Occipital lobe (tissue), 2 donors: ENCODE data around the gene ARHGAP8. TPM values are rescaled to one million over a fixed set of nuclear protein-coding genes. Genes with fewer than 3 reads are reported as not detected.

Experiments used
- DNase-seq: peaks from one replicate; lab custom pipeline; 2025; lab: John Stamatoyannopoulos, UW
- total RNA-seq: library from RNA; depleted of rRNA; stranded (reverse); fragments of >200 nt; gene quantifications from one replicate; pipeline ENCODE4 v1.2.3, GENCODE V29; 2014

The ARHGAP8 gene
- total RNA-seq, 1 donor from 2014 or later, result 1.4 TPM

DNA sequence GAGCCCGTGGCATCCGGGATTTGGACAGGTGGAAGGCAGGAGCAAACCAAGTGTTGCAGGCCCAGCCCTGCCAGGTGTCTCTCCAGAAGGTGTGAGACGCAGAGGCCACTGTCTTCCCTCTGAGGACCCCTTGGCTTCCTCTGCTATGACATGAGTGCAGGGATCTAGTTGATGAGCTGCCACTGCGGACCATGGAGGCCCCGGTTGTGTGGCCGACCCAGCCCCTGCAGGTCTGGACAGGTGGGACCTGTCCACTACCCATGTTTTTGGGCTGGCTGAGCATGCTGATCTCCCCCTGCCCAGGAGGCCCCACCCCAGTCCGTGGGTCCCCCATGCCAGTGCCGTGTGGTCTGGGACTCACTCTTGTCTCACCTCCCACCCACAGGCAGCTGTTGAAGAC, 27.5 kb upstream of the ARHGAP8 start:
- no peak for DNase-seq

DNA sequence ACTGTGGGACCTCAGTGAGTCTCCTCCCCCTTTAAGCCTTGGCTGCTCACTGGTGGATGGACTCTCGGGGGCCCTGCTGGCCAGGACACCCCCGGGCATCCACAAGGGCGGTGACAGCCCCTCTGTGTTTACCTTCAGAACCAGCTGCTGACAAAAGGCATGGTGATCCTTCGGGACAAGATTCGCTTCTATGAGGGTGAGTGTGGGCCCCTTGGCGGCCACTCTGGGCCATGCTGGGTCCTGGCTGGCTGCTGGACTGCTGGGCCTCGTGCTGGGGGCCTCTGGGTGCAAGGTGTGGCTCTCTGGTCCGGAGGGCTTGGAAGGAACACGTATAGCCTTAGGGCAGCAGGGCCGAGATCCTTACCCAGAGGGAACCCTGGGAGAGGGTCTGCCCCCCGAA, 25.9 kb upstream of the ARHGAP8 start:
- DNase-seq, result no peak

DNA sequence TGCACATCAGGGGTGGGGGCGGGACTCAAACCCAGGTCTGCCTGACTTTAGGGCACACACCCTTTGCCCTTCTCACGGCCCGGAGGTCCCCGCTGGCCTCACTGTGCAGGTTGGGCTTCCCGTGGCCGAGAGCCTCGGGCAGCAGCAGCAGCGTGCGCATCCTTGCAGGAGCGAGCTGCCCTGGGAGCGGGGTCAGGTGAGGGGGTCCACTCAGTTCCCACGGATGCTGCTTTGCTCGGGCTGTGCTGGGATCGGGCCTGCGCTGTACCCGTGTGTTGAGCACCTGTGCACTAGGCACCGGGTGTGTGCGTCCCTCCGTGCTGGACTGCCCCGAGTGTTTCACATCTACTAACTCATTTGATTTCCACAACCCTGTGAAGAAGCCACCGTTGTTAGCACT, 25.2 kb upstream of the ARHGAP8 start:
- DNase-seq, result no peak

DNA sequence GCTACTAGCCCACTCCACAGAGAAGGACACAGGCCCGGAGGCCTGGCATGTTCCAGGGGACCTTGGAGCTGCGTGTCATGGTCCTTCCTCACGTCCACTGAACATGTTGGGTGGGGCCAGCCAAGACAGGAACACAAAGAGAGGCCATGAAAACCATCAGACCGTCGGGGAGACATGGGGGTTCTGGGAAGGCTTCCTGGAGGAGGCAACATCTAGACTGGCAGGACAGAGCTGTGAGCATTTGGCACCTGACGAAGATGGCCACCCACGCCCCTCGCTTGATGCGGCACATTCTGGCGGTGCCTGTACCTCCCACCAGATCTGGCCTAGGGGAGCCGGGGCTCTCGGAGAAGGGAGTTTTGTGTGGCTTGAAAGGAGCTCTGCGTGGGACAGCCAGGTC, 24.7 kb upstream of the ARHGAP8 start:
- DNase-seq, result no peak

DNA sequence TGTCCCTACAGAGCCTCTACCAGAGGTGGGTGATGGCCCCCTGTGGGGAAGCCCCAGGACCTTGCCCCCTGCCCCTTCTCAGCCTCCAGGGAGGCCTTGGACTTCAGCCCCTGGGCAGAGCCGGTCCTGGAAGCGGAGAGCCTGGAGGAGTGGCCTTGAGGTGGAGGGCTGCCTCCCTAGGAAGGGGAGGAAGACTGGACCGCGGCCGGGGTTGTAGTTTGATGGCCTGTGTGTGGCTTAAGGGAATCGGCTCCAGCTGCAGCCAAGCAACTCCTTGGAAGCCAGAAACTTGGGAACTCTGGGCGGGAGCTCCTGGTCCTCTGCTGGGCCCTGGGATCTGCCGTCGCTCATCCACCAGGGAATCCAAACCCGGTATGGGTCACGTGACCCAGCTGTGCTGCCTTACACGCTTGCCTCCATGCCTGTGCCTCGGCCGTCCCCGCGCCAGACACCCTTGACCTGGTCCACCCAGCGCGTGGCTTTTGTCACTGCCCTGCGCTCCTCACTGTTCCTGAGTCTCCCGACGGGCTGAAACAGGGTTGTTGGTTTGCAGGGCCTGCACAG, 23.5 kb upstream of the ARHGAP8 start:
- no peak for DNase-seq

DNA sequence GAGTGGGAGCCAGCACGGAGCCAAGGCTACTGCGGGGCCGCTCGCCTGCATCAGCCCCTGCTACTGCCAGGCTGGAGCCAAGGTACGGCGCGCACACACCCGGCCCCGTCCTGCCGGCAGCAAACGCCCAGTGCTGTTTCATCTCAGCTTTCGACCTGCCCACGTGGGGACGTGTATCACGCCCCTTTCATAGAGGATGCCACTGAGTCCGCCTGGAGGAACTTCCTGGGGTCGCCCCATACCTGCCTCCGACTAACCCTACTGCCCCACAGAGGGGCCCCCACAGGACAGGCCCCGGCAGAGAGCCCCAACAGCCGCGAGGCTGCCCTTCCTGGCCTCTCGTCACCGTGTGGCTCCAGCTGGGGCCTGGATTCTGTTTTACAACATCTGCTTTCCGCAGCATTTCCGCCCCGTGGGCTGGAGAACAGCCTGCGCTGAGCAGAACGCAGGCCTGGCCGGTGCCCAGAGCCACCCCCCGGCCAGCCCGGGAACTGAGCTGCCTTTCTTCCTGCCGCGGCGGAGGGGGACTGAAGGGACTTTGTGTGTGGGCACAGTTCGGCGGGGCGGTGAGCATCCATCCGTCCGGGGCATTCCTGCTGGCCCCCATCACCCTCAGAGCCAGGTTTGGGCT, 22.9 kb upstream of the ARHGAP8 start:
- peak; percentile 21 for DNase-seq

DNA sequence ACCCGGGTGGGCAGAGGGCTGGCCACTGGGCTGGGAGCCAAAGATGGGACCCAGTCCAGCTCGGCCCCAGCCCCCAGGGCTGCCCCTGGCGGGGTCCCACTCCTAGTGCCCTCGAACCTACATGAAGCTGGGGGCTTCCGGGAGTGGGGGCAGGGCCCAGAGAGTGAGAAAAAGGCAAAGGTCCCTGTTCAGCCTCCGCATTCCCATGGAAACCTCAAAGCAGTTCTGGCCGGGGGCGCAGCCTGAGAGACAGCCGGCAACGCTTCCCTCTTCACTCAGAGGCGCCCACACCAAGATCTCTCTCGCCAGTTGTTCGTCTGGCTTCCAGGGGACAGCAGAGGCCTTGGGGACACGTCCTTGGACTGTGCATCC, 22.4 kb upstream of the ARHGAP8 start:
- no peak for DNase-seq

DNA sequence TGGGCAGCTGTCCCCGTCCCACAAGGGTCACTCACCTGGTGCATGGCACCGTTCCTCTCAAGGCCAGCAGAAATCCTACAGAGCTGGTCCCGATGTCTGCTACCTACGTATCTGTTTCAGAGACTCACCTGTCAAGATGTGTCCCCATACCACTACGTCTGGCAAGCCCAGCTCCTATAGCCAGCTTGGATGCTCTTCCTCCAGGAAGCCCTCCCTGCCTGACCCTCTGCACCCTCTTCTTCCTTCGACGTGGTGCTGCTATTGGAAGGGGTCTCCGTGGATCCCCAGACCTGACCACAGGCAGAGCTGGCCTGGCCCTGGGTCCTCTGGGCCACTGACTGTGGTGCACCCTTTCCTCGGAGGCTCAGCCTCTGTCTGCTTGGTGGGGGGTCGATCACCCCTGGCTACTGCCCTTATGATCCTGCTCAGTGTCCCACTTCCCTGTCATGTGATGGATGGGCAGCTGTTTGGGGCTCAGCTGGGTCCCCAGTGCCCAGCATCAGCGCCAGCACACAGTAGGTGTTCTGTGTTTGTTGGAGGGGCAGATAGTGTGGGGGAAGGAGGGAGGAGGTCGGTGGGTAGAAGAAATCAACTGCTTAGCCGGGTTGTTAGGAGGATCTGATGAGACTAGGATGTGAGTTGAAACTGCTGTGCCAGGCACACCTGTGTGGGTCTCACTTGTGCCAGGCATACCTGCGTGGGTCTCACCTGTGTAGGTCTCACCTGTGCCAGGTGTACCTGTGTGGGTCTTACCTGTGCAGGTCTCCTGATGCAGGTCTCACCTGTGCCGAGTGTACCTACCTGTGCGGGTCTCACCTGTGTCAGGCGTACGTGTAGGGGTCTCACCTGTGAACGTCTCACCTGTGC, 21.7 kb upstream of the ARHGAP8 start:
- no peak for DNase-seq

DNA sequence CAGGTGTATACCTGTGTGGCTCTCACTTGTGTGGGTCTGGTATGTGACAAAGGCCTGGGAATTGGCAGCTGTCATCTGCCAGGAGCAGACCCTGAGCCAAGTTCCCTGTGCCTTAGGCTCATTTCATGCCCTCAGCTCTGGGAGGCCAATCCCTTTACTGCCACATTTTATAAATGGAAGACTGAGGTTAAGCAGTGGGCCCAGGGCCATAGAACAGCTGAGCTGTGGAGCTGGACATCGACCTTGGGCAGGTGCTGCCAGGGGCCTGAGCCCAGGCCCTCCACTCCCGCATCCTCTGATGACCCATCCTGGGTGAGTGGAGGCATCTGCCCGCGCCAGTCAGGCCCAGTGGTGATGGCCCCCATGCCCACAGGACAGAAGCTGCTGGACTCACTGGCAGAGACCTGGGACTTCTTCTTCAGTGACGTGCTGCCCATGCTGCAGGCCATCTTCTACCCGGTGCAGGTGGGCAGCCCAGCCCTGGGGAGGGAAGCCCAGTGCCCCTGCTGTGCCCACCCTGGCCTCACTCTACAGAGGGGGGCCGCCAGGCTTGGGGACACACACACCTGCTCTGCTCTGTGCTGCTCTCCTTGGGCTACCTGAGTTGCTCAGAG, 20.9 kb upstream of the ARHGAP8 start:
- no peak for DNase-seq

DNA sequence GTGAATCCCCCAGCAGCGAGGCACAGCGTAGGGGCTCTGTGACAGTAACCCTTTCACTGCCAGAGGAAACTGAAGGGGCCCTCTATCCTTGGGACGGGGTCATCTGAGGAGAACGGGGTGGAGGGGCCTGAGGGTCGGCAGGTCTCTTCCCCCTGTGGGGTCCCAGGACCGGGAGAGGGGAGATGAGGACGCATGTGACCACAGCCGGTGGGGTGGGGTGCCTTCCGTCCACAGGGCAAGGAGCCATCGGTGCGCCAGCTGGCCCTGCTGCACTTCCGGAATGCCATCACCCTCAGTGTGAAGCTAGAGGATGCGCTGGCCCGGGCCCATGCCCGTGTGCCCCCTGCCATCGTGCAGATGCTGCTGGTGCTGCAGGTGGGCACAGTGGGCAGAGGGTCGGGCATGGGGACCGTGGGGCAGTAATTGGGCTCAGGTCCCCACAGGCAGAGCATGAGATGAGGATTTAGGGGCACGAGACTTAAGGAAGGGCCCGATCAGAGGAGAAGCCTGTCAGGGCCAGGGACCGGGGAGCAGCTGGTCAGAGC, 20.3 kb upstream of the ARHGAP8 start:
- no peak for DNase-seq

DNA sequence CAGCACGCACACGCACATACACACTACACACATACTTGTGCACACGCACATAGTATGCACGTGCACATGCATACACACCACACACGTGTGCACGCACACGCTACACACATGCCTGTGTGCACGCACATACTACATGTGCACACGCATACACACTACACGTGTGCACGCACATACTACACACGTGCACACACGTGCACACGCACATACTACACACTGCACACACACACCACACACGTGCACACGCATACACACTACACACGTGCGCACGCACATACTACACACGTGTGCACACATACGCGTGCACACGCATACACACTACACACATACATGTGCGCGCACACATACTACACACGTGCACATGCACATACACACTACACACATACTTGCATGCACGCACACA, 19.7 kb upstream of the ARHGAP8 start:
- no peak for DNase-seq

DNA sequence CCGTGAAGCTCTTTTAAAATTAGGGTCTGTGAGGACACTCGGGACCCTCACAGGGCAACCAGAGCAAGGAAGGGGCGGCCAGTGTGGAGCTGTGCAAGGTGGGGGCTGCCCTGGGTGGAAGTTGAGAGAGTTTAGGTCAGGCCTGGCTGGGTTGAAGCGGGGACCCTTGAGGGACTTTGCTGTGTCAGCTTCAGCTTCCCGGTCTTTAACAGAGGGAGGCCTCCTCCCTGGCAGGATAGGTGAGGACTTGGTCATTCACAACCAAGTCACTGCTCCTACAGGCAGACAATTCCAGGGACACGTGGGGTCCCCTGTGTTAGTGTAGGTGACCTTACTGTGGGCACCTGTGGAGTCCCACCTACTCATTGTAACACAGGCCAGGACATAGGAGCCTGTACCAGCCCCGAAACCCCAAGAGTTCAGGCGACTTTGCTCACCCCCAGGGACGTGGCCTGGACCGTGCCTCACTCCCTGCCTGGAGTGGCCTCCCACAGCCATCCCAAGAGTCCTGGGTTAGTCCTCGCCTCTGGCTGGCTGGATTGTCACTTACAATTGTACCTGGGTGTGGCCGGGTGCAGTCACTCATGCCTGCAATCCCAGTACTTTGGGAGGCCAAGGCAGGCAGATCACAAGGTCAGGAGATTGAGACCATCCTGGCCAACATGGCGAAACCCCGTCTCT, 18.8 kb upstream of the ARHGAP8 start:
- DNase-seq, result no peak

DNA sequence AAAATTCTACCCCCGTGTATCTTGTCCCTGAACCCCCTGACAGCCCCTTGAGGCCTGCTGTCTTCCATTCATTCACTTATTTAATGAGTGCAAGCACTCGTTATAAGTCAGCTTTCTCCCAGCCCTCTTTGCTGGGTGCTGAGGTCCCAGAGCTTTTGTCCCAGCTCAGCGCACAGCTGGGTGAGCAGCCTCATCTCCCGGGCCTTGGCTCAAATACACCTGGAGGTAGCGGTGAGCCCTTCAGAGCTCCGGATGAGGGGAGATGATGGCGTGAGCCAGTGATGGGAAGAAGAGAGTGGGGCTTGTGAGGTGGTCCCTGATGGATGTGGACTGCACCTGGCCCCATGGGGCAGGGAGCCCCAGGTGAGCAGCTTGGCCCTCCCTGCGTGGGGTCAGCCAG, 18.1 kb upstream of the ARHGAP8 start:
- DNase-seq, result no peak

DNA sequence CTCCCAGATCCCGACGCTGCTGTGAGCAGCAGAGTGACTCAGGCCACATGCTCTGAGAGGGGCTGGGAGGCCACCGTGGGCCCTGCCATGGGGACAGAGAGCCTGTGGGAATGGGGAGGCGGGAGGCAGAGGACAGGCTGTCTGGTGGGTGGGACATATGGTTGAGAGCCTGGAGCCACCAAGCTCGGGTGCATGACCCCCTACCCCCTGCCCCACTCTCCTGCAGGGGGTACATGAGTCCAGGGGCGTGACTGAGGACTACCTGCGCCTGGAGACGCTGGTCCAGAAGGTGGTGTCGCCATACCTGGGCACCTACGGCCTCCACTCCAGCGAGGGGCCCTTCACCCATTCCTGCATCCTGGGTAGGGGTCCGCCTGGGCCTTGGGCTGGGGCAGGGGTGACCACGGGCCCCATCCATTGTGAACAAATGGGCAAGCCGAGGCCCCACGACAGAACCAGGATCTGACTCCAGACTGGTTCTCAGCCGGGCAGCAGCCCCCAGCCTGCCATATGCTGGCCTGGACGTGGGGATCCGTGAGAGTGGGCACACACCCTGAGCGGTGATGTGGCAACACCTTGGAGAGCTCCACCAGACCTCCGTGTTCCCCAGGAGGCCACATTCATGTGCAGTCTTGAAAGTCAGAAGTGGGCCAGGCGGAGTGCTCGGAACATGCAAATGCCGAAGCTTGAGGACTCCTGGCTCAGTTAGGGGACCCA, 17.4 kb upstream of the ARHGAP8 start:
- no peak for DNase-seq

DNA sequence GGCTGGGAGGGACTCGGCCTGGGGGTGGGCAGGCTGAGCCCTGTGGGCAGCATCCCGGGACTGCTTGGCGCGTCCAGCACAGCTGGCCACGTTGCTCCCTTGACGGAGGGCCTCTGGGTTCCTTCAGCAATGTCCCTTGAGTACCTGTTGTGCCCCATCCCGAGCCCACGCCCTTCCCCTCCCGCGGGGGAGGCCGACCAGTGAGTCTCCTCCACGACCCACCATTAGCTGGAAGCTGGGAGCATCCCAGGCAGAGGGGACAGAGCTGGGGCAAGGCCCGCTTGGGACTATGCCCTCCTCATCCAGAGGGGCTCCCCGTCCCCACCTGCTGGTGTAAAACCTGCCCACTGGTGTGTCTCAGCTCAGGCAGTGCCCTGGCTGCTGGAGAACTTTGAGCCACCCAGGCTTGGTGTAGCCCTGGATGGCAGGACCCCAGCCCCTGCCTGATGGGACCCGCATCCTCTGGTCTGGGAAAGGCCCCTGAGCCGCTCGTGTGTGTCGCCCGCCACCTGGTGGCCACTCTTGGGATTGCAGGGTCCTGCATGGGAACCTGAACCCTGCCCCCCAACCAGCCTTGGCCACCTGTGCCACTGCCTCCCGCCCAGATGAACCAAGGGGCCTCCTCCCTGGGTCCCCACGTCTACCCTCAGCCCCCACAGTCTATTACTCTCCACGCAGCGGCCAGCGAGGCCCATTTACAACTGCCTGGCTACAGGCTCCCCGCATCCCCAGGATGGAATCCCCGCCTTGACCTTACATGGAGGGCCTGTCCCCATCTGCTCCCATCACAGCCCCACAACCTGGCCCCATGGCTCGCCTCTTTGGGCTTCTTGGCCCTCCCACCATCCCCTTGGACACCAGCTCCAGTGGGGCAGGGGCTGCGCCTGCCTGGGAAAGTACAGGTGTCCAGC, 16.6 kb upstream of the ARHGAP8 start:
- DNase-seq, result peak; percentile 10

DNA sequence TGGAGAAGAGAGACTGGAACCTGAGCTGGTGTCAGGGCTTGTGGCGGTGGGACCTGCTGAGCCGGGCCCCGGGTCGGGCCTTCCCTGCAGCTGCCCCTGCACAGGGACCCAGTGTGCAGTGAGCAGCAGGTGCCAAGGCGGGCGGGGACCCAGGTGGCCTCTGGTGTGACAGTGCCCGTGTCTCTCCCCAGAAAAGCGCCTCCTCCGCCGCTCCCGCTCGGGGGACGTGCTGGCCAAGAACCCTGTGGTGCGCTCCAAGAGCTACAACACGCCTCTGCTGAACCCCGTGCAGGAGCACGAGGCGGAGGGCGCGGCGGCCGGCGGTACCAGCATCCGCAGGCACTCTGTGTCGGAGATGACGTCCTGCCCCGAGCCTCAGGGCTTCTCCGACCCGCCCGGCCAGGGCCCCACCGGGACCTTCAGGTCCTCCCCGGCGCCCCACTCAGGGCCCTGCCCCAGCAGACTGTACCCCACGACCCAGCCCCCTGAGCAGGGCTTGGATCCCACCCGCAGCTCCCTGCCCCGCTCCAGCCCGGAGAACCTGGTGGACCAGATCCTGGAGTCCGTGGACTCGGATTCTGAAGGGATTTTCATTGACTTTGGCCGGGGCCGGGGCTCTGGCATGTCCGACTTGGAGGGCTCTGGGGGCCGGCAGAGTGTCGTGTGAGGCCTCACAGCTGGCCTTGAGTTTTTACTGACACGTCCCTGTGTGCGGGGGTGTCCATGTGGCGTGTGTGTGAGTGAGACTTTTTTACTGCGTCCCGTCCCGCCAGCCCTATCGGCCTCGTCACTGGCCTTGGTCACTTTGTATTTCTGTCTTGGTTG, 15.6 kb upstream of the ARHGAP8 start:
- DNase-seq, result no peak

DNA sequence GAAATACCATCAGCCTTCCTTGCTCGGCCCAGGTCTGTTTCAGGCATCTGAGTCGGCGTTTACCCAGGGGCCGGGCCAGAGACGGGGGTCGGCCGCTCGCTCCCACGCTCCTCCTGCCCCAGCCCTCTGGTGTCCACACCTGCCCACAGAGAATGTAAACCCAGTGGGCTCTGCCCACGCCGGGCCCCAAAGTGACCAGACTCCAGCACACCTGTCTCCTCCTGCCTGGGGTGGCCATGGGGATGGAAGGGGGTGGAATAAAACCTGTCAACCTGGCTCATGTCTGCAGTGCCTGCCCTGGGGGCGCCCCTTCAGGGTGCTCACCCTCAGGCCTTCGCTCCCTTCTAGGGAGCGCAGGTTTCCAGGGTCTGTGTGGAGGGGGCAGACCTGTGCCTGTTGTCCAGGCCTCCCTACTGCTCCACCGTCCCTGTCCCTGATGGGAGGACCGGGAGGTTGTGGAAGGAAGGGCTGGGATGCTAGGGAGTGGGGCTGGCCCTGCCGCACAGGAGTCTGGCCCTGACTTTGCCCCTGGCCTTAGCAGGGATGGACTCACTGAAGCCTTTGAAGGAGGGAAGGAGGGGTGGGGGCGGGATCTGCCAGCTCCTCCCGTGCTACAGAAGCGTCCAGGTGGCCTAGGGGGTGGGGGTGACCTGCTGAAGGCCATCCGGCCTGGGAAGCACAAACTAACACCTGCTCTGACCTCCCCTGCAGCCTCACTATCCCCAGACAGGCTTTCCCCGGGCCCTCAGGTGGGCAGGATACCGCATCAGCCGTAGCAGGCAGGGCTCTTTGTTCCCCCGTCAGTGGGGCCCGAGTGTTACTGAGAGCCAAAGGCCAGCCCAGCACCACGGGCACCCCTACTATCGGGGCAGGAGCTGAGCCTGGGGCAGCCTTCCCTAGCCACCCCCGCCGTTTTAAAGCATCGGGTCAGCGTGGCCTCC, 14.7 kb upstream of the ARHGAP8 start:
- no peak for DNase-seq

DNA sequence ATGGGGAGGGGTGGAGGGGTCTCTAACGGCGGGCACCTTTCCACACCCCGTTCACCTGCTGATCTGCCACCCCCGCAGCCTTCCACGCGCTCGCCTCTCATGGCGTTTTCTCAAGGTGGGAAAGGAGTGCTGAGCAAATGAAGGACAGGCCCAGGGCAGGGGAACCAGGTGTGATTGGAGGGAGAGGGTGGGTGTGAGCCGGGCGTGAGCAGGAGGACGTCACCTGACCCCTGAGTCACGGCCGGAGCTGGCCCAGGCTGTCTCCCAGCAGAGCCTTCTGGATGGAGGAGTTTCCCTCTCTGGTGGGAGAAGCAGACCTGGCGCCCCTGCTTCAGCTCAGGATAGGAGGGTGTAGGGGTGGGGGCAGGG, 14.0 kb upstream of the ARHGAP8 start:
- no peak for DNase-seq
